ENCODE measurements around the gene LOXL4. TPM values are rescaled to one million over a fixed set of nuclear protein-coding genes. Genes with fewer than 3 reads are reported as not detected.
"Not testable (repeated sequence)": the region's sequence is repeated elsewhere in the genome, so short reads cannot be mapped to it uniquely, and the experiment has no call there.

LOXL4 gene
- total RNA-seq, 1 donor from 2014 or later: 1.7 TPM

GRCh38 chr10:98231417-98231816 is 36.6 kb downstream of the LOXL4 start:
- no peaks in the 10 kb centered on the region for H3K4me1 Mint-ChIP-seq
- TF ChIP-seq CTCF (conservative IDR thresholded peaks at IDR 0.05): no peak
- H3K36me3 Mint-ChIP-seq (ENCODE audit: low read depth): peaks cover 30% of the 10 kb centered on the region
- H3K27ac Mint-ChIP-seq (ENCODE audit: unreplicated experiment): no peak overlapping the region
- no peak overlapping the region for H3K4me3 Mint-ChIP-seq
- H3K9me3 Mint-ChIP-seq: peaks cover 5% of the 10 kb centered on the region
- H3K27me3 Mint-ChIP-seq (ENCODE audit: low read depth): no peaks in the 10 kb centered on the region
- DNase-seq (ENCODE audit: low read depth, low spot score): no peak

- H3K36me3 Mint-ChIP-seq (ENCODE audit: low read depth): peaks cover 37% of the 10 kb centered on the region
- H3K27me3 Mint-ChIP-seq (ENCODE audit: low read depth); H3K9me3 Mint-ChIP-seq; H3K4me3 Mint-ChIP-seq; H3K27ac Mint-ChIP-seq (ENCODE audit: unreplicated experiment); H3K4me1 Mint-ChIP-seq; DNase-seq (ENCODE audit: low read depth, low spot score): not testable (repeated sequence)
Measured at GRCh38 chr10:98228266-98228665, 39.7 kb downstream of the LOXL4 start.

GRCh38 chr10:98227713-98228112 is 40.3 kb downstream of the LOXL4 start:
- H3K9me3 Mint-ChIP-seq; H3K4me3 Mint-ChIP-seq; H3K27ac Mint-ChIP-seq (ENCODE audit: unreplicated experiment); H3K4me1 Mint-ChIP-seq; DNase-seq (ENCODE audit: low read depth, low spot score); H3K27me3 Mint-ChIP-seq (ENCODE audit: low read depth): not testable (repeated sequence)
- H3K36me3 Mint-ChIP-seq (ENCODE audit: low read depth): peaks cover 38% of the 10 kb centered on the region

GRCh38 chr10:98226508-98227144 is 41.4 kb downstream of the LOXL4 start:
- no peak overlapping the region for H3K4me3 Mint-ChIP-seq
- no peak for DNase-seq (ENCODE audit: low read depth, low spot score)

GRCh38 chr10:98224996-98225395 is 43.0 kb downstream of the LOXL4 start:
- TF ChIP-seq CTCF (conservative IDR thresholded peaks at IDR 0.05): no peak
- Mint-ChIP-seq H3K4me1 (no peaks in the 10 kb centered on the region), H3K27ac (ENCODE audit: unreplicated experiment) (no peak overlapping the region), H3K36me3 (ENCODE audit: low read depth) (peaks cover 24% of the 10 kb centered on the region), H3K9me3 (no peaks in the 10 kb centered on the region), H3K27me3 (ENCODE audit: low read depth) (no peaks in the 10 kb centered on the region), H3K4me3 (no peak overlapping the region)
- no peak for DNase-seq (ENCODE audit: low read depth, low spot score)

More at GRCh38 chr10:98226508-98227144, 41.4 kb downstream of the LOXL4 start:
- Mint-ChIP-seq H3K36me3 (ENCODE audit: low read depth) (peaks cover 33% of the 10 kb centered on the region), H3K9me3 (peaks cover 5% of the 10 kb centered on the region), H3K4me1 (no peaks in the 10 kb centered on the region), H3K27ac (ENCODE audit: unreplicated experiment) (no peak overlapping the region), H3K27me3 (ENCODE audit: low read depth) (no peaks in the 10 kb centered on the region)
- no peak for TF ChIP-seq CTCF (conservative IDR thresholded peaks at IDR 0.05)

- Mint-ChIP-seq H3K27ac (ENCODE audit: unreplicated experiment) (no peak overlapping the region), H3K4me1 (no peaks in the 10 kb centered on the region), H3K9me3 (peaks cover under 1% of the 10 kb centered on the region), H3K4me3 (no peak overlapping the region), H3K27me3 (ENCODE audit: low read depth) (no peaks in the 10 kb centered on the region), H3K36me3 (ENCODE audit: low read depth) (peaks cover 24% of the 10 kb centered on the region)
- DNase-seq (ENCODE audit: low read depth, low spot score): no peak
- TF ChIP-seq CTCF (conservative IDR thresholded peaks at IDR 0.05): no peak
Measured at GRCh38 chr10:98224509-98224908, 43.5 kb downstream of the LOXL4 start.
